Measurements from ENCODE around the gene CDYL2.
"Not testable (repeated sequence)": the region's sequence is repeated elsewhere in the genome, so short reads cannot be mapped to it uniquely, and the experiment has no call there.

Gene CDYL2

DNA sequence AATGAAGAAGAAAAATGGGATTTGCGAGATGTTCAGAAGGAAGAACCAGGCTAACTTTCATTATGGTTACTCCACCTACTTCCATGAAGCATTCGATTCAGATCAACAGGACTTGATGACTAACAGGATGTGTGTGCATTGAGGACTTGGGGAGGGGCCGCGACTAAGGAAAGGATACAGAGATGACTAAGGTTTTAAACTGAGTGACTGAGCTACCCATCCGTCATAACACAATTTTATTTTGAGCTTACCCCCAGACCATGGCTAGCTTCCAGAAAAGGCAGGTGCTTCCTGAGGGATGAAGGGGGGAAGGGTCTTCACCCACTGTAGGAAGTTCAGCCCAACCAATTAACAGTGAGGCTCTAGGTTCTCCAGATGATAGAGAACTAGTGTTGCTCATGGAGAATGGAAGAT lies 2.5 kb upstream of the CDYL2 start:
- no peak for DNase-seq

DNA sequence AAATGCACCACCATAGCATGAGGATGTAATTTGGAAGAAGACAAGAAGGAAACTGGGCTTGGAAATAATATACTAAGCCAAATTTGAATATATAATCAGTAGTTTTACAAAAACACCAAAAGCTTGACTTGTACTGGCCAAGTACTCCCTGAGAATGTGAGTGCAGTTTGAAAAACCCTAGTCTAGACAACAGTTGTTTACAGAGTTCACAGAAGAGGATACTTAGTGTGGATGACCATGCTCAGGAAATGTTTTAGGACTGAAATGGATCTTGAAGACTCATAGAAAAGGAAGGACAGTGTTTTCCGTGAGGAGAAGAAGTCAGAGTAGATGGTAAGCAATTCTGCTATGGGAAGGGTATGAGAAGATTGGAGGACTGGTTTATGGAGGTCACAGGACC lies 1.9 kb upstream of the CDYL2 start:
- DNase-seq = no peak

DNA sequence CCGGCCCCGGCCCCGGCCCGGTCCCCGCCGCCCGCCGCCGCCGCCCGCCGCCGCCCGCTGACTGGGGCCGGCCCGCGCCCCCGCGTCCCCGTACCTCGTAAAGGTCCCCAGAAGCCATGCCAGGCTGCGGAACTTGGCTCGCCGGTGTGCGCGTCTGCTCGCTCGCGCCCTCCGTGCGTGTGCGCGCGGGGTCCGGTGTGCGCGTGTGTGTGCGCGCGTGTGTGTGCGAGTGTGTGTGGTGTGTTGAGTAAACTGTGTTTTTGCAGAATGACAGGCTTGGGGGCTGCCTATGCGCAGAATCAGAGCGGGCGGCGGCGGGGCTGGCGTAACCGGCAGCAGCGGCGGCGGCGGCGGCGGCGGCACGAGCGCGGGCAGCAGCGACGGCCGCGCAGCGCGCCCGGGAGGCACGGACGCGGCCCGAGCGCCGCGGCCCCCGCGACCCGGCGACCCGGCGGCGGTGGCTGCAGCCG lies 307 bp downstream of the CDYL2 start:
- DNase-seq = no peak

DNA sequence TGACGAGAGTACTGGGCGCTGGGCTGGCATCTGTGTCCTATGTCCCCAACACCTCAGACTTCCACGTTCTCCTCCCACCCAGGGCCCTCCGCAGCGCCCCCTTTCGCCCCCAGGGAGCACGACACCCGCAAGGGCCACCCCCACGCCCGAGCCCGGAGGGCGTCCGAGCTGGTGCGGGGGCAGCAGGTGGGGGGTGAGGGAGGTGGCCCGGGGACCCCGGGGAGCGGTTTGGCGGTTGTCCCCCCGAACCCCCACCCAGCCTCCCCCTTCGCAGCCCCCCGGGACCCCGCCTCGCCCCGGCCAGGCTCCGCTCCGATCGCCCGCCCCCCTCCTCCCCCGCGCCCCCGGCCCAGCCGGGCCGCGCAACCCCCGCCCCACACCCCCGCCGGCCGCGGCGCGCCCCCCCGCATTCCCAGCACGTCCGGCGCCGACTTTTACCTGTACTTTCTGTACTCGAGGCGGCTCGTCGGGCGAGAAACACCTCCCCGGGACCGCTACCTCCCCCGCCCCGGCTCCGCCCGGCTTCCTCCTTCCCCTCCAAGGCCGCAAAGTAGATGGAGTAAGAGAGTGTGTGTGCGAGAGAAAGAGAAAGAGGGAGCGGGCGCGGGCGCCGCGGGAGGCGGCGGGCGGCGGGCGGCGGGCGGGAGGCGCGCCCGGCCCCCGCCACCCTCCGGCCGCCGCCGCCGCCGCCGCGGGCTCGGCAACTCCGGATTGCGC lies 901 bp downstream of the CDYL2 start:
- peak; percentile 3 for DNase-seq

DNA sequence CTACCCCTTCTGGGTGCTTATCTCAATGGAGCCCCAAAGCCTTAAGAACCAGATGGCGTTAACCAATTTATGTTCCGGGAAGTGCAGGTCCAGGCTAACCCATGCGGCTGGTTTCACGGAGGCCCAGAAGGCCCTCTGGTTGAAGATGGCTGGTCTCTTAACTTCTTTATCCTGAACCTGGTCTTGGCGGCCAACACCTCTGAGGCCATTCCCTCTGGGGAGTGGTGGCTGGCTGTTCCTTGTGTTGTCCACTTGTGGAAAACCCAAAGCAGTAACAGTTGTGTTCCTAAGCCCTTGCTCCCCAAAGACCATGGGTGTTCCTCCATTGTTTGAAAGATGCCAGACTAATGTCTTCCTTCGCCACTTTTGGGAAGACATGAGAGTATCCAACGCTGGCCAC lies 1.5 kb downstream of the CDYL2 start:
- no peak for DNase-seq

DNA sequence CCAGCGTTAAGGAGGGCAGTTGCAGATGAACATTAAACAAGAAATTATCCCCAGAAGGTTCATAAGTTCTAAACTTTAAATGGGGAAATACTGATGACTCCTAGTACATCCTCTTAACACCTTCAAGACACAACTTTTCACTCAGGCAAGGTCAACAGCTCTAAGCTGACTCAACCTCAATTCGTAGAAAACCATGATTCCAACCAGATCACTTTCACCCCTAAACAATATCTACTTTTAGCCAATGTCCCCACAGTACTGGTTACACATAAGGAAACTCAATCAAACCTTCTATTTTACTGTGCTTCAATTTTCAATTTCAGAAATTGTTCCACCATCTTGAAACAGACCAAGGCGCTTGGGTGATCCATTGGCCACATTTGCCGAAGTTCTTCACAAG lies 2.3 kb downstream of the CDYL2 start:
- DNase-seq = no peak

DNA sequence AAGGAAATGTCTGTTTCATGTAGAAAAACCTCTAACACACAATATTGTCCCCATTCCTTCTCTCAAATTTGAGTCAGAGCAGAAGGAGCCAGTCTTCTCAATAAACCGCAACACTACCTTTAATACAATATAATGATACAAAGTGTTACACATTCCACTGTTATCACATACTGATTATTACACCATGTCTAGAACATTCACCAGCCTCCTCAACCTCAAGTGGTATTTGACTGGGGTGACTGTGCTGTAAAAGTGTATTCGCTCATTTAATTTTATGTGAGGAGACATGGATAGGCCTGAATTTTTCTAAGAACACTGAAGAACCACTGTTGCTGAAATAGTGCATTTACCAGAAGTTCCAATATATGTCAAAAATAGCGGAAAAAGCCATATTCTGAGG lies 10.3 kb downstream of the CDYL2 start:
- DNase-seq = no peak

DNA sequence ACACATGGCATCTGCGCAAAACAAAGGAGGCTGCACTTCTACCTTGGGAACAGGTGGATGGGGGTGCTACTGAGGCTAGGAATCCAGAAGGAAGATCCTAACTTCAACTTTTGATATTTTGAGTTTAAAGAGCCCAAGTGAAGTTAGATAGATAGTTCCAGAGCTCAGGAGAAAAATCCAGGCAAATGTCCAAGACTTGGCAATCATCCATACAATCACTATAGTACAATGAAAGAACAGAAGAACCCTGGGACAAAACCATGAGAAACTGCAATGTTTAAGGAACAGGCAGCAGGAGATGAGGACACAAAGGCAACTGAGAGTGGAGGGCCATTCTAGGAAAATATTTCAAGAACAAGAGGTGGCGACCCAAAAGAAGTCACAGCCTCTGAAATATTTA lies 12.4 kb downstream of the CDYL2 start:
- DNase-seq = no peak

DNA sequence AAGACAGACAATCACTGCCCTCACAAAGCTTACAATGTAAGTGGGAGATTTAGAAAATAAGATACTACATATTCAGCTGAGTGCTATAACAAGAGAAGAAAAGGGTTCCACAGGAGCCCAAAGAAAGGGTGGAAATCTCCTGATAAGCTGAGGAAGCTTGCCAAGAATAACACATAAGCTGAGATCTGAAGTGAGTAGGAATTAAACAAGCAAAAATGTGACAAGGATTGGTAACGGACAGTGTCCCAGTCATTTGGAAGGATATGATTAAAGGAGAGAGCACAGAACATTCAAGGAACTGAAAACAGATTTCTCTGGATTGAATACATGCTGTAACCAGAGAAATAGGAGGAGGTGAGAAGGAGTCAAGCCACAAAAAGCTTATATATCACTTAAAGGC lies 13.0 kb downstream of the CDYL2 start:
- no peak for DNase-seq

DNA sequence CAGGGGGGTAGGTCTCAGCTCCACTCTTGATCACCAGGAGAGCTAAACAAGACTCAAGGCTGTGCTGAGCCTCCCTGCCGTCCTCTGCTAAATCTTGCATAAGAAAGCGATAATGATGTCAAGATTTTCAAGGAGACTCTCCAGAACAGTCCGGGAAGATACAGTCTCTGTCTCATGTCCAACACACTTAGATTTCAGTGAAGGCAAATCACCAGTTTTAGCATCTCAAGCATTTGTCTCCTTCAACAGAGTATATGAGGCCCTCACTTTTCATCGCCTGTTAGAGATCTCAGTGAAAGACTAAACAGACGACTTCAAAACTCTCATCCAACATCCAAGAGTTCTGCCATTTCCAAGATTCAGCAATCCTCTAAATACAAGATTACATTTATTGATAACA lies 13.6 kb downstream of the CDYL2 start:
- DNase-seq = no peak

DNA sequence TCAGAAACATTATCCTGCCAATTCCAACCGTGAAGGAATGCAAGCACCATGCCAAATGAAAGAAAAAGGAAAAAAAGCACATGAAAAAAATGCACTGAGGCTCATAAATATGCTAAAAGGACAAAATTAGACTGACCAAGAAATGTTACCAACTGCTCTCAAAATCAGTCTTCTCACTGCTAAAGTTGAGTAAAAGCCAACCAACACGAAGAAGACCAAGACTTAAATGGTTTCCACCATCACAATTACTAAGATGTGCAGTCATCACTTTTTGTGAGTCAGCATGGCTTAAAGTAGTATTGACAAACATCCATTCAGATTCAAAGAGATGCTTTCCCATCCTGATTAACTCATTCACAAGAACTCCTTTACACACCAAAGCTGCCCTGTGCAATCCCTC lies 16.4 kb downstream of the CDYL2 start:
- DNase-seq = no peak

DNA sequence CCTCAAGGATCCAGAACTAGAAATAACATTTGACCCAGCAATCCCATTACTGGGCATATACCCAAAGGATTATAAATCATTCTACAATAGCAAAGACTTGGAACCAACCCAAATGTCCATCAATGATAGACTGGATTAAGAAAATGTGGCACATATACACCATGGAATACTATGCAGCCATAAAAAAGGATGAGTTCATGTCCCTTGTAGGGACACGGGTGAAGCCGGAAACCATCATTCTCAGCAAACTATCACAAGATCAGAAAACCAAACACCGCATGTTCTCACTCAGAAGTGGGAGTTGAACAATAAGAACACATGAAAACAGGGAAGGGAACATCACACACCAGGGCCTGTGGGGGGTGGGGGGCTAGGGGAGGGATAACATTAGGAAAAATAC lies 17.8 kb downstream of the CDYL2 start:
- not testable (repeated sequence) for DNase-seq

DNA sequence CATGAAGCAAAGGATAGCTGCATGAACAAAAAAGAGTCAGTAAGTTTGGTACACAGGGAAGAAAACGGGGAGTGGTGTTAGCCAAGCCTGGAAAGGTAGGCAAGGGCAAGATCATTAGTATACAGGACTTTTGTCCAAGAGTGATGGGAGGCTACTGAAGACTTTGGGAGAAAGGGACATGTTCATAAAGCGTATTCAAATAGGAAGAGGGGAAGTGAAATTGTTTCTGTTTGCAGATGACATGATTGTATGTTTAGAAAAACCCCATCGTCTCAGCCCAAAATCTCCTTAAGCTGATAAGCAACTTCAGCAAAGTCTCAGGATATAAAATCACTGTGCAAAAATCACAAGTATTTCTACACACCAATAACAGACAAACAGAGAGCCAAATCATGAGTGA lies 19.4 kb downstream of the CDYL2 start:
- DNase-seq = no peak

DNA sequence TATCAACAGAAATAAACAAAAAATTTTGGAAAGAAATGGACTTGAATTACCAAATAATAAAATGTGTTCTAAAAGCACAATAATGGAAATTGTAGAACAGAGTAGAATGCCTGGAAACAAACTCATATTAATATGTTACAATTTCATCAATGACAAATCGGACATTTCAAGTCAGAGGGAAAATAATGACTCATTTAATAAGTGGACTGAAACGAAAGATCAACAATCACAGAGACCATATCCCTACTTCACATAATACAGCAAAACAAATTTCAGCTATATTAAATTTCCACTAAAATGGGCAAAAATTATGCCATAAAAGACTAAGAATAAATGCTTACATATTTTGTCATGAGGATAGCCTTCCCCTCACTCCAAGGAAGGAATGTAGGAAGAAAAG lies 25.7 kb downstream of the CDYL2 start:
- DNase-seq = no peak

DNA sequence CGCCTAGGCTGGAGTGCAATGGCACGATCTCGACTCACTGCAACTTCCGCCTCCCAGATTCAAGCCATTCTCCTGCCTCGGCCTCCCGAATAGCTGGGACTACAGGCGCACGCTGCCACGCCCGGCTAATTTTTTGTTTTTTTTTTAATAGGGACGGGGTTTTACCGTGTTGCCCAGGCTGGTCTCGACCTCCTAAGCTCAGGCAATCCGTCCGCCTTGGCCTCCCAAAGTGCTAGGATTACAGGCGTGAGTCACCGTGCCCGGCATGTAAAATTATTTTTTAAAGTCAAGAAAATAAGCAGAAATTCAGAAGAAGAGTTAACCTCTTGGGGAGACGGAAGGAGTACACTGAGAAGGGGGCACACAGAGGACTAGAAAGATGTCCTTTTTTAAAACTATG lies 27.5 kb downstream of the CDYL2 start:
- no peak for DNase-seq

DNA sequence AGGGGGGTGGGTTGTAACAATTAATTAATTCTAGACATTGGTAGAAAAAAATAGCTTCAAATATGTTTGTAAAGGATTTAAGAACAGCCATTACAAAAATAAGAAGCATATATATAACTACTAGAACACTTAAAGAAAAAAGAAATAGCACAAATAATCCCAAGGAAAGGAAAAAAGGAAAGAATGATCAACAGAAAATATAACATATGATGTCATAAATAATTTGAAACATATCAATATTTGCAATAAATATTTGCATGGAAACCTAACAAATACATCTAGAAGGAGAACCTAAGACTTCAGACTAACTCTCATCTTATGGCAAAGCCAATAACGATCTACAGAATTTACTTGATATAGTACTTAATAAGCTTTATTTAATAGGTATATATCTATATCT lies 28.9 kb downstream of the CDYL2 start:
- no peak for DNase-seq

DNA sequence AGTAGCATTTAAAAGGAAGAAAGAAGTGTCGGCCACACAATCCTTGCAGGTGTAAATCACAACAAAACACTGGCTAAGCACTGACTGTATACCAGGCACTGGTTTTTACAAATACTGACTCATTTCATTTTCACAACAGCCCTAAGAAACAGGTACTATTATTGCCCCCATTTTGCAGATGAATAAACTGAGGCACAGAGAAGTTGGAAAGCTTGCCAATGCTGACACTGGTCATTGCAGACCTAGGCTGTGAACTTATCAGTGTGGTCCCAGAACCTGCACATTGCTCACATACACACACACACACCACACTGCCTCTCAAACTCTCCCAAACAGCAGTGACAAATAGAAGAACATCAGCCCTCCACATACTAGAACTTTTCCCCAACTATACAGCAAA lies 37.6 kb downstream of the CDYL2 start:
- no peak for DNase-seq

DNA sequence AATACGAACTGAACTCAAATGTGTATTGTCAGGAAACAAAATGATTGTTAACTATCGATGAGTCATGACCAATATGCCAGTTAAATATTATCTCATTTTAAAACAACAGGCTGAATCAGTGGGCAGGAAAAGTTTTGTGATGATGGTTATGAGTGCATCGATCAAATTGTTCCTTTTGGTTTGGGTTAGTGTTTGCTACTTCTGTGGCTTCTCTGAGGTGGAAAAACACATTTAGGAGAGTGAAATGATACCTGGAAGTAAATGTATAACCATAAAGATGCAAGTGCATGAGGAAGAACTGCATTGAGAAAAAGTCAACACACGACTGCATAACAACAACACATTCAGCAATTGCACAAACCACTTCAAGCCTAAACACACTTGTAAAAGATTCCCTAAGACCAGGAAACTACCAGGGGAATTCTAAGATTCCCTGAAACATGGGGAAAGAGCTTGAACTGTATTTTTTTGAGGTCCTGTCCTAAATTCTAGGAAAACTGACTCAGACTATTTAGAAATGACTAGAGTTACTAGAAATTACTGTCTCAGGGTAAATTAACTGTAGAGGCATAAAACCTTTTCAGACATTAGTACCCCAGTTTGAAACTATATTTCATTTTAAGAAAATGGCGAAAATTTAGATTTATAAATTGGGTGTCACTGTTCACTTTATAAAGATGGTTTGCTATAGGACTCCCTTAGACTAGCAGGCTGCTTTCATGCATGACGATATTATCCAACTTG lies 44.8 kb downstream of the CDYL2 start:
- no peak for DNase-seq

DNA sequence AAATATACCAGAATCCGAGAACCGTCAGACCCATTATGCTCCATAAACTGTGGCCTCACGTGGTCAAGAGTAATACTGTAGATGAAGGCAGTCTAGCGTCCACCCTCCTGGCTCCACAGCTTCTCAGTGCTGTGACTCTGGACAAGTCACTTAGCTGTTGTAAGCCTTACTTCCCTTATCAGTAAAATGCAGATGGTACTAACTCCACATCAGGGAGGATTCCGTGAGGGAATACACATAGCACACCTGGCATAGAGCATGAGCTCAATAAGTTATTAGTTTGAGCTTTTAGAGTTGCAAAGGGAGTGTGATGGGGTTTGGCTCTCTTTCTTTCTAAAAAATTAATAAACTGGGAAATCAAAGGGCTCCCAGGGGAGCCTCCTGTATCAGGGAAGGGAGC lies 49.9 kb downstream of the CDYL2 start:
- DNase-seq = no peak

DNA sequence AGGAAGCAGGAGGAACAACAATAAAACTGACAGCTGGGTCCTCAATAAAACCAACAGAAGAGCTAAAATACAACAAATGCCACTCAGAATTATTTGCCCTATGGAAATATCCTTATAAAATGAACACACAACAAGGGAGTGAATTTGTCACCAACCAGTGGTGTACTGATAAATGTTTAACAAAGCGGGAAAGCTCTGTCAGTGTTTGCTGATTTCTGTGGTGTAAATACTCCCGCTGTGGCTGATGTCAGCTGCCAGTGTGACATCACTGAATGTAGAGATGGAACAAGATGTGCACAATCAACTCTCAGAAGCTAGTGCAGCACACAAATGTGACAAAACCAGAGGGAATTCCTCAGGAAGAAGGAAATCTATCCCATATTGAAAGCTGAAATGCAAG lies 51.9 kb downstream of the CDYL2 start:
- no peak for DNase-seq

DNA sequence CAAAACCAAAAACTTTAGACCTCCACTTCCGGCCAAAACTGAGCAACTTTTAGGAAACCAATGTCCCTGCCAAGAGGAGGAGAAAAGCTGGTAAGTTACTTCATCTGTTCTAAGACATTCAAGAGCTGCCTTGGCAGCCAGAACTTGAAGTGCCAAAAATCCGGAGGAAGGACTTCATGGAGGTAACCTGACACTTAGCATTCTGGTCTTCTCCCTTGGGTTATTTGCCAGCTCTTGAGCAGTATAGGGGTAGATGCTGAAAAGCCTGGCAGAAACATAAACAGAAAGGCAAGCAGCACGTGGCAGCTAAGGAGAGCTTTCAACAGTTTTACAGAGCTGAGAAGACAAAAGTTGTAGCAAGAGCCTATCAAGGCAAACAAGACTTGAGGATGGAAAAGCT lies 53.2 kb downstream of the CDYL2 start:
- no peak for DNase-seq

DNA sequence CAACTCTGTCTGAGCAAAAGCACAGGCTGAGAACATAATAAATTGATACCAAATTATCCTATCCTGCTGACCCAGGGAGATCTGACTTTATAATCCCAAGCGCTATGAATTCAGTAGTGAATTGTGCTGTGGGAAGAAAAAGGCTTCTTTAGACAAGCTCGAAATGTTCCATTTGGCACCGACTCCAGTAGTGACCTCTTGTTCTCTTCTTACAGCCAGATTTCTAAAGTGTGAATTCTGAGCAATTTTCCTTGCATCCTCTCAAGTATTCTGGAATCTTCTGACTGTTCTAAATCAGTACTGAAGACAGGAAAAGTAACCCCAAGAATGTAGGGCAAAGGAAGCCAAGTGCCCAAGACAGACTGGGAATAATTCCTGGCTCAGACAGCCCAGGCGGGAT lies 58.2 kb downstream of the CDYL2 start:
- no peak for DNase-seq

DNA sequence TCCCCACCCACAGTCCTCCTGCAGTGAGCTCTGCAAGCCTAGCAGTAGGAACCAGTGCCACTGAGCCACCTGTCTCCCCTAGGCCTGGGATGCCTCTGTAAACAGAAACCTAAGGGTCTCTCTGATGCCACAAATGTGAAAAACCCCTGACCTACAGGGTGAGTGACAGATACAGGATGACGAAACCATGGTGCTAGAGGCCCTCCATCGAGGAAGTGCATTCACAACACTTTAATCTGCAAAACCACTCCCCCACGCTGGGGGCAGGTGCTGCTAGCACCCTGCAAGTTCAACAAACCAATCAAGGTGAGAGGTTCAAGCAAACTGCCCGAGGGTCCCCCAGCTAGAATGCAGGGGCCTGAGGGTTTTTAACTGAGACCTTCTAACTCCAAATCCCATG lies 59.5 kb downstream of the CDYL2 start:
- no peak for DNase-seq

DNA sequence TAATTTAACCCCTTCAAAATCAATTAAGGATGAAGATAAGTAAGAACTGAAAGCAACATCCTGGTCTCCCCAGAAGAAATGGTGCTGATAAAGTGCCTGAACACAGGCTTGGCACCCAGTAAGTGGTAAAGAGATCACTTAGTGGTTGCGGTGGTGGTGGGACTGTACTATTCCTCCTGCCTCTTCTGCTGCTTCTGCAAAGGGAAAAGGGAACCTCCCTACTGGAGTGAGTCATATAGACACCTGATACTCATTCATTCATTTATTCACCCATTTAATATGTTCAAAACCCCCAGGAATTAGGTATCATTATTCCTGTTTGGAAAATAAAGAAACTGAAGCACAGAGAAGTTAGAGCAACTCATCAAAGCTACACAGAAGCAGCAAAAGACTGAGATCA lies 60.6 kb downstream of the CDYL2 start:
- no peak for DNase-seq

DNA sequence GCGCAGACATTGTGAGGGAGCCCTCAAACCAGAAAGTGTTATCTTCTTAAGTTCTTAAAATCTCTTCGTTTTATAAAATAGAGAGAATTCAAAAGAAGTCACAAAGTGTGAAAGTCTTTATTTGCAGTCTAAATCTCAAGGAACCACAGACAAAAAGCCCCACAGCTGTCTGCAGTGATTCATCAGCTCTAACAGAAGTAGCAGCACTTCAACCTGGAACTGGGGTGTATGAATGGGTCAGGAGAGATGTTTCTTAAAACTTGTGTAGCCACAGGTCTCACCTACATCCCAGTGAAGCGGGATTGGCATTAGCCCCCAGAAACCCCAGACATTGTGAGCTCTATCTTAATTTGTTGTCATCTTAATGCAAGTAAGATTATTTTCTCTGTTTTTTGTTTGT lies 61.1 kb downstream of the CDYL2 start:
- DNase-seq = no peak

Data from NCI-H345 (cell line).